Measurements from ENCODE around the gene IL18. TPM values are rescaled to one million over a fixed set of nuclear protein-coding genes. Genes with fewer than 3 reads are reported as not detected.

Gene IL18
- total RNA-seq, 4 donors from 2014 or later: 10.4 to 70.9 (median 30.8) TPM

DNA sequence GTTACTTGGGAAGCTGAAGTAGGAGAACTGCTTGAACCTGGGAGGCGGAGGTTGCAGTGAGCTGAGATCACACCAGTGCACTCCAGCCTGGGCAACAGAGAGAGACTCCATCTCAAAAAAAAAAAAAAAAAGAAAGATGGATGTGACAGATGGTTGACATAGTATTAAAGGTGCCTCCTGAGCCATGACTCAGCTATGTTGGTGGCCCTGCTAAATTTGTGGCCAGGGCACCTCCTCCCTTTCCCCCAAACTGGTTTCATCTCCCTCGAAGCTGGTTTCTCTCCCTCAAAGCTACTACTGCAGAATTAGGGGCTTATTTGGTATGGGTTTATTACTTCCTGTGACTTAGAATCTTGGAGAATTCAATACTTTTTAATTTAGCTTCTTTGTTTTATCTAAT, 45.7 kb downstream of the IL18 start:
- ATAC-seq (ENCODE audit: low FRiP score) (no peak), DNase-seq (ENCODE audit: low spot score) (no peak)
- TF ChIP-seq, protein P1, sequence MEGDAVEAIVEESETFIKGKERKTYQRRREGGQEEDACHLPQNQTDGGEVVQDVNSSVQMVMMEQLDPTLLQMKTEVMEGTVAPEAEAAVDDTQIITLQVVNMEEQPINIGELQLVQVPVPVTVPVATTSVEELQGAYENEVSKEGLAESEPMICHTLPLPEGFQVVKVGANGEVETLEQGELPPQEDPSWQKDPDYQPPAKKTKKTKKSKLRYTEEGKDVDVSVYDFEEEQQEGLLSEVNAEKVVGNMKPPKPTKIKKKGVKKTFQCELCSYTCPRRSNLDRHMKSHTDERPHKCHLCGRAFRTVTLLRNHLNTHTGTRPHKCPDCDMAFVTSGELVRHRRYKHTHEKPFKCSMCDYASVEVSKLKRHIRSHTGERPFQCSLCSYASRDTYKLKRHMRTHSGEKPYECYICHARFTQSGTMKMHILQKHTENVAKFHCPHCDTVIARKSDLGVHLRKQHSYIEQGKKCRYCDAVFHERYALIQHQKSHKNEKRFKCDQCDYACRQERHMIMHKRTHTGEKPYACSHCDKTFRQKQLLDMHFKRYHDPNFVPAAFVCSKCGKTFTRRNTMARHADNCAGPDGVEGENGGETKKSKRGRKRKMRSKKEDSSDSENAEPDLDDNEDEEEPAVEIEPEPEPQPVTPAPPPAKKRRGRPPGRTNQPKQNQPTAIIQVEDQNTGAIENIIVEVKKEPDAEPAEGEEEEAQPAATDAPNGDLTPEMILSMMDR (IDR thresholded peaks at IDR 0.05): no peak

DNA sequence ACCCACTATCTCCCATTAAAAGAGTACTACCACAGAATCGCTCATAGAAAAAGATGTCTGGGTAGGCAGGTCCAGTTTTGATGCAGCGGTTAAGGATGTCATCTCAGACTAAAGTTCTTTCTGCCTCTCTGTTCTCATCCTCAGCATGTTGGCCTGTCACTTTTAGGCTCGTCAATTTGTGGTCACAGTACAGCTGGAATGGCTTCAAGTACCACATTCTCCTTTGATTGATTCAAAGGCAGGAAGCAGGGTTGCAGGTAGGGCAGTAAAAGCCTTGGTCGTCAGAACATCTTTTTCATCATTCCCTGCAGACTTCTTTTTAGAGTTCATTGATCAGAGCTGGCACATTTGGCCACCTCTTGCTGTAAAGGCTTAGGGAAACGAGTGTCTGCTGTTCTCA, 48.5 kb downstream of the IL18 start:
- no peak for ATAC-seq (ENCODE audit: low FRiP score)
- TF ChIP-seq, protein P1 (IDR thresholded peaks at IDR 0.05): no peak
- DNase-seq (ENCODE audit: low spot score): no peak

DNA sequence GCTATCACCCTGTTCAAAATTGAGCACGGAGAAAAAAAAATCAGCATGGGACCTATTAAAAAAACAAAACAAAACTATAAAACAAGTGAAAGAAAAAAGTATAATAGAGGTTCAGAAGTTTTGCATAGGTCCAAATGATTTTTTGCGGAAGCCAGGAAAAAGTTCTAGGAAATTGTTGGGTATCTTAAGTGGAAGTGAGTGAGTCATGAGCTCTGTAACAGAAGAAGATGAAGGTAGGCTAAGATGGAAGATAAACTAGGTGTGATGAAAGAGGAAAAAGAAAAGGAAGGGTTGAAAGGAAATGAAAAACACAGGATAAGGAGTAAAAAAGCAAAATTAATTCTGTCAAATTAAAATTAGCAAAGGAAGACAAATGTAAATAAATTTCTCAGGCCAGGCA, 49.4 kb downstream of the IL18 start:
- DNase-seq (ENCODE audit: low spot score) (no peak), ATAC-seq (ENCODE audit: low FRiP score) (no peak)
- TF ChIP-seq, protein P1 (IDR thresholded peaks at IDR 0.05): no peak

DNA sequence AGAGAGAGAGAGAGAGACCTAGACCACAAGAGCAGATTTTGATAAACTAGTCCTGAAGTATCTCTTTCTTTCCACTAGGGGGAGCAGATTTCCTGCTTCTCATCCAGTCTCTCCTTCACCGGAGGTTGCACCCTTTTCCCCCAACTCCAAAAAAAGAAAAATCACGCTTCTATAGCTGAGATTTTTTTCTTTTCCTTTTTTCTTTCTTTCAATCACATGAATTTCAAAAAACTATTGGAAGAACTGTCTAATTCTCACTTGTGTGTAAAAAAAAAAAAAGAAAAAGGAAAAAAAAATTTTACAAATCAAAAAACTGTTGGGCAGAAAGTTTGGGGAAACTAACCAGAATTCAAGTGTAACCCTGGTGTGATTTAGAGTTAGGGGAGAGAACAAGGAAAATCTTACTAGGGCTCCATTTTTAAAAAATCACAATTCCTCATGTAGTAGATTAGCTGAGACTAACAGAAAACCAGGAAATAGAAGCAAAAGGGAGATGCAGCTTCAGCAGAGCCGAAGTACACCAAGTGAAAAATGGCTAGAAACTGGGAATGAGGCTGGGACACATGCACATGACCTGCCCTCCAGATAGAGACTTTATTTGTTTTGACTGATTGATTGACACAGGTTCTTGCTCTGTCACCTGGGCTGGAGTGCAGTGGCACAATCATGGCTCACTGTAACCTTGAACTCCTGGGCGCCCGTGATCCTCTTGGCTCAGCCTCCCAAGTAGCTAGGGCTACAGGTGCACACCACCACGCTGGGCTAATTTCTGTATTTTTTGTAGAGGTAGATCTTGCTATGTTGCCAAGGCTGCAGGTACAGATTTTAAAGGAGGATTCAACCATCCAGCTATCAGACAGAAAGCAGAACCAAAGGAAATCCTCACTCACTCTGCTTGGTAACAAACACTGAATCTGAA, 50.1 kb downstream of the IL18 start:
- ATAC-seq (ENCODE audit: low FRiP score) (no peak), DNase-seq (ENCODE audit: low spot score) (no peak)
- TF ChIP-seq, protein P1 (IDR thresholded peaks at IDR 0.05): peak in 1 of 3 donors; percentile 66

DNA sequence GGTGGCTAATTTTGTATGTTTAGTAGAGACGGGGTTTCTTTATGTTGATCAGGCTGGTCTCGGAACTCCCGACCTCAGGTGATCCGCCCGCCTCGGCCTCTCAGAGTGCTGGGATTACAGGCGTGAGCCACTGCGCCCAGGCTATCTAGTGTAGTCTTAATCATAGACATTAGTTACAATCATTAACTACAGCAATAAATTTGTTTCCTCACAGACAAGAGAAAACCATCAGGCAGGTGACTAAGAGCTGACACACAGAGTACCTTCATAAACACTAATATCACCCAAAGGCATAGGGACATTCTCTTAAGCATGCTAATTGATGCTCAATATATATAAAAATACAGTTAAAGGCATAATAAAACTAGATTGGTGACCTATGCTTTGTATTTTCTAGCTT, 57.8 kb downstream of the IL18 start:
- DNase-seq (ENCODE audit: low spot score) (no peak), ATAC-seq (ENCODE audit: low FRiP score) (no peak)
- TF ChIP-seq, protein P1 (IDR thresholded peaks at IDR 0.05): no peak

DNA sequence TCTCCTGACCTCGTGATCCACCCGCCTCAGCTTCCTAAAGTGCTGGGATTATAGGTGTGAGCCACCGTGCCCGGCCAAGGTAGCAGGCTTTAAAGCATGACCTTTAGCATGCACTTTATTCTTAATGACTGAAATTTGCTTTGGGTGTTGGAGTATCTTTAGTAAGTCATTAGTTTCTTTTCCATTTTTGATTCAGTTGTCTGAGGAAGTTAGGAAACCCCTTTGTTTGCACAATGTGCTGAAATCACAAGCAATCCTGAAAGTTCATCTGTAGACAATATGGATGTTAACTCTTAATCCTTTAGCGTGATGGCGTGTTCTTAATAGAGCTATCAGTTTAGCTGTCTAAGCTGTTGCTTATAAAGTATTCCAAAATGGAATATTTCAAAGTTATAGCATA, 60.4 kb downstream of the IL18 start:
- DNase-seq (ENCODE audit: low spot score) (no peak), ATAC-seq (ENCODE audit: low FRiP score) (no peak)
- TF ChIP-seq, protein P1 (IDR thresholded peaks at IDR 0.05): no peak

DNA sequence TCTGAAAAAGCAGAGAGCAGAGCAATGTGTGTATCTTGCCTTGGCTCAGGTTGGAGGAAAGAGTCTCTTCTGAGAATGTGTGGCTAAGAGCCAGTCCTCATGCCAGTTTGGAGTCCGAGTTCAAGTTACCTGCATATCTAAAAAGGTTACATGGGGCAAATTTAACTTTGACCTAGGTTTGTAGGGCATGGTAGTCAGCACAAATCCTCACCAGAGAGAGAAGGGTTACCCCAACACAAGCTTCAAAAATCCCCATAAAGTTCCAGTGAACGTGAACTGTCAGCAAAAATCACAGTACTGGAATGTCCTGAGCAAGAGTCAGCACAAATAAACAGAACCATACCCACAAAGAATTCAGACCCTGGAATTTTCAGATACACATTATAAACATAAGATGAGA, 63.4 kb downstream of the IL18 start:
- TF ChIP-seq, protein P1 (IDR thresholded peaks at IDR 0.05): no peak
- ATAC-seq (ENCODE audit: low FRiP score) (no peak), DNase-seq (ENCODE audit: low spot score) (no peak)

All from omental fat pad (tissue), 4 donors.